Measurements from ENCODE around the gene COL9A1.

DNA sequence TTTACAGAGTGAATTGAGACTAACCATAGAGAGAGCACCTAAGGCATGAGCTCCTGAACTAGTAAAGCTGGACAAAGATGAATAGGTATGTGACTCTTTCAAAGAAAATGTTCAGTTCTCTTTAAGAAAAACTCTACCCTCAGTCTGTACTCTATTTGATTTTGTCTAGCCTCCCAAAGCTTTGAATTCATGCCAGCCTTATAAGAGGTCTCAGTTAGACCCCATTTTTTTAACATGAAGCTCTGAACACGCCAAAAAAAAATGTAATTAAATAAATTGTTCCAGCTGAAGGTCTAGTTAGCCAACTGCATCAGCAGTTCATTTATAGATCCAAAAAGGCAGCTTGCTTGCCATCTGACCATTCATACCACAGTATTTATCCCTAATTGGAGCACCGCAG lies 71.6 kb downstream of the COL9A1 start:
- TF ChIP-seq, protein P1, sequence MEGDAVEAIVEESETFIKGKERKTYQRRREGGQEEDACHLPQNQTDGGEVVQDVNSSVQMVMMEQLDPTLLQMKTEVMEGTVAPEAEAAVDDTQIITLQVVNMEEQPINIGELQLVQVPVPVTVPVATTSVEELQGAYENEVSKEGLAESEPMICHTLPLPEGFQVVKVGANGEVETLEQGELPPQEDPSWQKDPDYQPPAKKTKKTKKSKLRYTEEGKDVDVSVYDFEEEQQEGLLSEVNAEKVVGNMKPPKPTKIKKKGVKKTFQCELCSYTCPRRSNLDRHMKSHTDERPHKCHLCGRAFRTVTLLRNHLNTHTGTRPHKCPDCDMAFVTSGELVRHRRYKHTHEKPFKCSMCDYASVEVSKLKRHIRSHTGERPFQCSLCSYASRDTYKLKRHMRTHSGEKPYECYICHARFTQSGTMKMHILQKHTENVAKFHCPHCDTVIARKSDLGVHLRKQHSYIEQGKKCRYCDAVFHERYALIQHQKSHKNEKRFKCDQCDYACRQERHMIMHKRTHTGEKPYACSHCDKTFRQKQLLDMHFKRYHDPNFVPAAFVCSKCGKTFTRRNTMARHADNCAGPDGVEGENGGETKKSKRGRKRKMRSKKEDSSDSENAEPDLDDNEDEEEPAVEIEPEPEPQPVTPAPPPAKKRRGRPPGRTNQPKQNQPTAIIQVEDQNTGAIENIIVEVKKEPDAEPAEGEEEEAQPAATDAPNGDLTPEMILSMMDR (IDR thresholded peaks at IDR 0.05), result no peak
- no peak for TF ChIP-seq TAF1 (IDR thresholded peaks at IDR 0.05; ENCODE audit: borderline replicate concordance, low read depth, low read length)
- no peak for TF ChIP-seq TCF12 (IDR thresholded peaks at IDR 0.05)
- no peak for TF ChIP-seq RAD21 (IDR thresholded peaks at IDR 0.05; ENCODE audit: low read length)
- TF ChIP-seq POLR2AphosphoS5 (IDR thresholded peaks at IDR 0.05; ENCODE audit: low read depth, low read length), result no peak
- TF ChIP-seq, protein P2, sequence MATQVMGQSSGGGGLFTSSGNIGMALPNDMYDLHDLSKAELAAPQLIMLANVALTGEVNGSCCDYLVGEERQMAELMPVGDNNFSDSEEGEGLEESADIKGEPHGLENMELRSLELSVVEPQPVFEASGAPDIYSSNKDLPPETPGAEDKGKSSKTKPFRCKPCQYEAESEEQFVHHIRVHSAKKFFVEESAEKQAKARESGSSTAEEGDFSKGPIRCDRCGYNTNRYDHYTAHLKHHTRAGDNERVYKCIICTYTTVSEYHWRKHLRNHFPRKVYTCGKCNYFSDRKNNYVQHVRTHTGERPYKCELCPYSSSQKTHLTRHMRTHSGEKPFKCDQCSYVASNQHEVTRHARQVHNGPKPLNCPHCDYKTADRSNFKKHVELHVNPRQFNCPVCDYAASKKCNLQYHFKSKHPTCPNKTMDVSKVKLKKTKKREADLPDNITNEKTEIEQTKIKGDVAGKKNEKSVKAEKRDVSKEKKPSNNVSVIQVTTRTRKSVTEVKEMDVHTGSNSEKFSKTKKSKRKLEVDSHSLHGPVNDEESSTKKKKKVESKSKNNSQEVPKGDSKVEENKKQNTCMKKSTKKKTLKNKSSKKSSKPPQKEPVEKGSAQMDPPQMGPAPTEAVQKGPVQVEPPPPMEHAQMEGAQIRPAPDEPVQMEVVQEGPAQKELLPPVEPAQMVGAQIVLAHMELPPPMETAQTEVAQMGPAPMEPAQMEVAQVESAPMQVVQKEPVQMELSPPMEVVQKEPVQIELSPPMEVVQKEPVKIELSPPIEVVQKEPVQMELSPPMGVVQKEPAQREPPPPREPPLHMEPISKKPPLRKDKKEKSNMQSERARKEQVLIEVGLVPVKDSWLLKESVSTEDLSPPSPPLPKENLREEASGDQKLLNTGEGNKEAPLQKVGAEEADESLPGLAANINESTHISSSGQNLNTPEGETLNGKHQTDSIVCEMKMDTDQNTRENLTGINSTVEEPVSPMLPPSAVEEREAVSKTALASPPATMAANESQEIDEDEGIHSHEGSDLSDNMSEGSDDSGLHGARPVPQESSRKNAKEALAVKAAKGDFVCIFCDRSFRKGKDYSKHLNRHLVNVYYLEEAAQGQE (IDR thresholded peaks at IDR 0.05; ENCODE audit: low read depth, low read length), result no peak
- no peak for TF ChIP-seq JUND (IDR thresholded peaks at IDR 0.05)
- no peak for TF ChIP-seq ELF1 (IDR thresholded peaks at IDR 0.05)
